AG08395 (cell line): ENCODE measurements around the gene CASP4.
"Not testable (repeated sequence)": the region's sequence is repeated elsewhere in the genome, so short reads cannot be mapped to it uniquely, and the experiment has no call there.

Experiments
- DNase-seq: peaks from one replicate; pipeline ENCODE4 v3.0.0; 2012; ENCODE audit warnings: mixed read lengths, low spot score

CASP4 gene

GRCh38 chr11:104956528-104956927, 11.8 kb downstream of the CASP4 start:
- no peak for DNase-seq

GRCh38 chr11:104946907-104947306, 21.5 kb downstream of the CASP4 start:
- peak; percentile 48 for DNase-seq

- no peak for DNase-seq
These were observed 24.3 kb downstream of the CASP4 start for GRCh38 chr11:104944076-104944475.

- no peak for DNase-seq
These were observed 24.8 kb downstream of the CASP4 start for GRCh38 chr11:104943561-104943960.

GRCh38 chr11:104934594-104934993, 33.8 kb downstream of the CASP4 start:
- no peak for DNase-seq

- not testable (repeated sequence) for DNase-seq
These were observed 34.3 kb downstream of the CASP4 start for GRCh38 chr11:104934073-104934472.

- DNase-seq: no peak
These were observed 39.6 kb downstream of the CASP4 start for GRCh38 chr11:104928811-104929210.

GRCh38 chr11:104926771-104927611, 41.4 kb downstream of the CASP4 start:
- DNase-seq: no peak

- DNase-seq: no peak
These were observed 42.5 kb downstream of the CASP4 start for GRCh38 chr11:104925850-104926249.

- DNase-seq: peak; percentile 58
These were observed 50.1 kb downstream of the CASP4 start for GRCh38 chr11:104918113-104918824.

GRCh38 chr11:104917271-104918112, 50.9 kb downstream of the CASP4 start:
- no peak for DNase-seq

GRCh38 chr11:104916442-104916841, 51.9 kb downstream of the CASP4 start:
- DNase-seq: no peak

- DNase-seq: no peak
These were observed 56.3 kb downstream of the CASP4 start for GRCh38 chr11:104912102-104912501.

- DNase-seq: no peak
These were observed 60.2 kb downstream of the CASP4 start for GRCh38 chr11:104908186-104908531.

- no peak for DNase-seq
These were observed 60.7 kb downstream of the CASP4 start for GRCh38 chr11:104907521-104908185.

GRCh38 chr11:104905271-104905670, 63.1 kb downstream of the CASP4 start:
- DNase-seq: no peak

GRCh38 chr11:104899226-104899625, 69.1 kb downstream of the CASP4 start:
- no peak for DNase-seq

GRCh38 chr11:104898685-104899013, 69.7 kb downstream of the CASP4 start:
- DNase-seq: no peak

GRCh38 chr11:104897891-104898684, 70.3 kb downstream of the CASP4 start, which contains the start of gene CASP12:
TSS of gene CASP12 (minus strand) at chr11:104898460.
- DNase-seq: no peak

GRCh38 chr11:104895634-104896033, 72.7 kb downstream of the CASP4 start:
- no peak for DNase-seq

GRCh38 chr11:104893876-104894275, 74.5 kb downstream of the CASP4 start:
- no peak for DNase-seq
